HG02840 (cell line): ENCODE data around the gene BCL2.
"Not testable (repeated sequence)": the region's sequence is repeated elsewhere in the genome, so short reads cannot be mapped to it uniquely, and the experiment has no call there.

ENCODE experiments used
- ATAC-seq: cut with Tn5 transposase; IDR thresholded peaks from one replicate; pipeline ENCODE4 v1.9.1; 2021; ENCODE audit warnings: mild to moderate bottlenecking, moderate library complexity, moderate number of reproducible peaks; ENCODE audit not compliant: unreplicated experiment, low FRiP score

BCL2 gene

DNA sequence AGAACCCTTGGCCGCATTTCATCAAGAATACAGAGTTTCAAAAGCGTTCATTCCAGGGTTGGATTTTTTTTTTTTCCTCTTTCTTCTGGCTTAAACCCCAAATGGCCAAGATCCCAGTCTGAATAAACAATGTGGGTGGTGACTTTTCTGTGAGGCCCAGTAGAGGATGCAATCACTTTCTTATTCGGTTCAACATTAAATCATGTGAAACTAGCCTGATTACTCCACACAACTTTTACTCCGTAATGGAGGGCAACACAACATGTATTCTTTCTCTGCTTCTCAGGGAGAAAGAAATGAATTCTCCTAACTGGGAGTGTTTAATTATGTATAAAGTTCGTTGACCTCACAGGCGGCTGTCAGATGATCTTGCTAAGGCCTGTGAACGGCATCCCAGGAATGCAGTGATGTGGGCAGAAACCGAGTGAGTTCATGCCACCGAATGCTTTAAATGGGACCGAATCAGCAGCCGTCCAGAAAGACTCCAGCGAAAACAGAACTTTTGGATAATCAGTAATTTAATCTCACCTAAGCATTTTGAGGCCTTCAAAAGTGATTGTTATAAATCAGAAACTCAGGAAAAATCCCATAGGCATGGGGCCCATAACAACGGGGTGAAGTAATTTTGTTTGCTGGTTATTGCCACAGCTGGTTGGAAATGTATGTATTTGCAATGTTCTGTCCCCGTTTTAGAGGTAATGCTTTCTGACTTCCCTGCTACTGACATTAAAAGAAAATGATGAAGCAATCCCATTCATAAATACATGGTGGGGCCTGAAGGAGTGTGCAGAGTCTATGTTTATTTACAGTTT is 81.5 kb downstream of the BCL2 start:
- no peak for ATAC-seq

DNA sequence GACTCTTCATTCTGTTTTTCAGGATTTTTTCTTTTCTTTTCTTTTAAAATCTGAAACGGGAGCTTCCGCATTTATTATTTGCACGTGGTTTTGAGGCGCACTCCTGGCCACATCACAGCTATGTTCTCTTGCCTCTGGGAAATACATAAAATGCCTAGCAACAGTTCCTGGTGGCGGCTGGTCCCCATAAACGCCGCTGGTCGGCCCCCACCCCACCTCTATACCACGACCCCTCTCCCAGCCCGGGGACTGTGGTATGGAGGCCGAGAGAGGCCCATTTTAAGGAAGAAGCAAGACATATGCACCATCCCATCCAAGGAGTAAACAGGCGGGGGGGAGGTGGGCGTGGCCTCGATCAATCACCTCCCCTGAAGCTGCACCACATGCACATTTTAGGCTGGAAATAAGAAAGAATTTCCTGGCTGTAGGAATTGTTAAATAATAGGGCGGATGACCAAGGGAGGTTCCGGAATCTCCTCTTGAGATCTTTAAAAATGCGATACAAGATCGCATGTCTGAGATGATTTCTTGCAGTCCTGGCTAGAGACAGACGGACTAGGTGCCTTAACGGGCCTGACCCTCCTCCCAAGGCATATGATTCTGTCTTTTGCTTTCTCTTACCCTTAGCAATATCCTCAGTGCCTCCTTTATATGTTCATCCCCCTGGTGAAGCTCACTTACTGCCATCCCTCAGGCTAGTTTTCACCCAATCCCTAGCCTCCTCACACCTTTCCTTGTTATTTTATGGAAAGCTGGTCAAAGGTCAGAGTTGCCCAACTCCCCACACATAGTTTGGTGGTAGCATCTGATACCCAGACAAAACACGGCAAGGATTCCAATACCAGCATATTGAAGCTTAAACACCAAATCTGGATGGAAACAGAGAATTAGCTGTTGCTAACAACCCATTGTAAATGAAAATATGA is 82.4 kb downstream of the BCL2 start:
- no peak for ATAC-seq

DNA sequence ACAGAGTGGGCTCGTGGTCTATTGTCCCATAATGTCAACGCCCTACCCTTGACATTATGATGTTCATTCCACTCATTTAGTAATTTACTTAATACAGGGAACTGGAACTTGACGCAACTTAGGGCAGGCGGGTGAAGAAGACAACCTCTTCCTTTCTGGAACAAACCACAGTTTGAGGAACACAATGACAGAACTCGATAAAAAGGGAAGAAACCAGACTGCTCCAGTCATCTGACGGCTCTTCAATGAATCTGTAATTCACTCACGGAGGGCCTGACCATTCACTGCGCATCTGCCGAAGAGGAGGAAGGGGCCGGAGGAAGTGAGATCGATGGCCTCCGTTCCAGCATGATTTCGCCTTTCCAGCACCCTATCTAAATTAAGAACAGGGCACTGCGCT is 83.2 kb downstream of the BCL2 start:
- no peak for ATAC-seq

DNA sequence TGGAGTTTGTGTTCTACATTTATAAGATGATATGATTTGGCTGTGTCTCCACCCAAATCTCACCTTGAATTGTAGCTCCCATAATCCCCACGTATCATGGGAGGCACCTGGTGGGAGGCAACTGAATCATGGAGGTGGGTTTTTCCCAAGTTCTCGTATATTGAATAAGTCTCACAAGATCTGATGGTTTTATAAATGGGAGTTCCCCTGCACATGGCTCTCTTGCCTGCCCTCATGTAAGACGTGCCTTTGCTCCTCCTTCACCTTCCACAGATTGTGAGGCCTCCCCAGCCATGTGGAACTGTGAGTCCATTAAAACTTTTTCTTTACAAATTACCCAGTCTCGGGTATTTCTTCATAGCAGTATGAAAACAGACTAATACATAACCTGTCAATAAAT is 83.6 kb downstream of the BCL2 start:
- ATAC-seq: not testable (repeated sequence)

DNA sequence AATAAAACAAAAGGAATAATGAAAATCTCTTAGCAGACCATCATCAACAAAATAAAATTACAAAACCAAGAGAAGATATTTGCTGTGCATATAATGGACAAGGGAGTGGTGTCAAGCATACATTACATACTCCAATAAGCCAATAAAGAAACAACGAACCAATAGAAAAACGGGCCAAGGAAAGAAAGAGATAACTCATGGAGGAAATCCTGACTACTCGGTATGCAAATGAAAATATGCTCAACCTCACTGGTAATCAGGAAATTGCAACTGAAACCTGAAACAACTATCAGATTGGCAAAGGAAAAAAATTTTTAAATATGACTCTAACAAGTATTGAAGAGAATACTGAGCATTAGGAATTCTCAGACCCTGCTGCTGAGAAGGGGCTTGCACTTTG is 84.7 kb downstream of the BCL2 start:
- no peak for ATAC-seq

DNA sequence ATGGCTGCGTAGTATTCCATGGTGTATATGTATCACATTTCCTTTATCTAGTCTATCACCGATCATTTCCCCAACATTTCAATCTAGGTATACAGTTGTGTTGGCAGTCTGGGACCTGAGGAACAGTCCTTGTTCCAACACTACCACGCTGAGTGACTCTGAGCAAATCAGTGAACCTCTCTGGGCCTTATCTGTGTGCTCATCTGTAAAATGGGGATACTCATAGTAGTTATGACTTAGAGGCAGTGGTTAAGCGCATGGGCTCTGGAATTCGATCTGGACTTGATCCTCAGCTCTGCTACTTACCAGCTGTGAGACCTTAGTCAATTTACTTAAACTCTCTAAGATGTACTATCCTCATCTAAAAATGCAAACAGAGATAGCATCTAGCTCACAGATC is 85.1 kb downstream of the BCL2 start:
- no peak for ATAC-seq

DNA sequence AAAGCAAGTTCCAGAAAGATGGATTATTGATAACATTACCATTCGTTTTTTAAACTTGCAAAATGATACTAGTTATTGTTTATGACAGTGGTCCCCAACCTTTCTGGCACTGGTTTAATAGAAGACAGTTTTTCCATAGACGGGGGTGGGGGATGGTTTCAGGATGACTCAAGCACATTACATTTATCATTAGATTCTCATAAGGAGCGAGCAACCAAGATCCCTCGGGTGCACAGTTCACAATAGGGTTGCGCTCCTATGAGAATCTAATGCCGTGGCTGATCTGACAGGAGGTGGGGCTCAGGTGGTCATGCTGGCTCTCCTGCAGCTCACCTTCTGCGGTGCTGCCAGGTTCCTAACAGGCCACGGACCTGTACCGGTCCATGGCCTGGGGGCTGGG is 86.2 kb downstream of the BCL2 start:
- ATAC-seq: no peak

DNA sequence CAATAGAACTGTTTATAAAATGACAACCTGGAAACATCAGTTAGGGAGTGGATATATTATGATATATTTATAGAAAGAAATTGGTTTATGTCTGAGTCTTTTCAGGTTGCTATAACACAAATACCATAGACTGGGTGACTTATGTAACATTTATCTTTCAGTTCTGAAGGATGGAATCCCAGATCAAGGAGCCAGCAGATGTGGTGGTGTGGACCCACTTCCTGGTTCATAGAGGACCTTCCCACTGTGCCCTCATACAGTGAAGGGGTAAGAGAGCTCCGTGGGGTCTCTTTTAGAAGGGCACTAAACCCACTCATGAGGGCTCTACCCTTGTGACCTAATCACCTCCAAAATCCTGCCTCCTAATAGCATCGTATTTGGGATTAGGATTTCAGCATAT is 86.7 kb downstream of the BCL2 start:
- ATAC-seq: no peak

DNA sequence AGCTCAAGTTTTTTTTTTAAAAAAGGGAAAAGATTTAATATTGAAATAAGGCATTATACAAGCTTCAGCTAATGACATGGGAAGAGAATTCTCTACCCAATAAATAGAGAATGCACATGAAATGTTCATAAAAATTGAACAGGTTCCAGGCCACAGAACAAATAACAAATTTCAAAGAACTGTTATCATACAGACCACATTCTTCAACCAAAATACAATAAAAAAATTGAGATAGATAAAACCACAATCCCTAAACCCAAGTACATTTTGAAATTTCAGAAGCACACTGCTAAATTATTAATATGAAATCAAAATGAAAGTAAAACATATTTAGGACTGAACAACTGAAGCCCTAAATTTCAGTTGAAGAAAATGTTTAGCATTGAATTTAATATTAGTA is 89.6 kb downstream of the BCL2 start:
- no peak for ATAC-seq

DNA sequence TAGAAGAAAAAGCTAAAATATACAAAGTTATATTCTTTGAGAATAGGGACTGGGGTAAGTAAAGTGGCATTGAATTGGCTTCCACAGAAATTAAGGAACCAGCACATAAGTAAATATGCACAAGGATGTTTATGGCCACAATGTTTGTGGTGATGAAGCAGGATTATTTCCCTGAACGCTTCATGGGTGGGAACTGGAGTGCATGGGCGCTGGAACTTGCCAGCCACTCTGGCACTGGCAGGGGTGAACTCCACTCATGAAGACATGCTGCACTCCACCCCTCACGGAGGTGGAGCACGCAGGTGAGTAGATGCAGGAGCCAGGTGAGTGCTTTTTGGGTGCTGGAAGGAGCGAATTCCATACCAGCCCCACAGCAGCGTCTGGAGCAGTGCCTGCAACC is 94.1 kb downstream of the BCL2 start:
- ATAC-seq: no peak

DNA sequence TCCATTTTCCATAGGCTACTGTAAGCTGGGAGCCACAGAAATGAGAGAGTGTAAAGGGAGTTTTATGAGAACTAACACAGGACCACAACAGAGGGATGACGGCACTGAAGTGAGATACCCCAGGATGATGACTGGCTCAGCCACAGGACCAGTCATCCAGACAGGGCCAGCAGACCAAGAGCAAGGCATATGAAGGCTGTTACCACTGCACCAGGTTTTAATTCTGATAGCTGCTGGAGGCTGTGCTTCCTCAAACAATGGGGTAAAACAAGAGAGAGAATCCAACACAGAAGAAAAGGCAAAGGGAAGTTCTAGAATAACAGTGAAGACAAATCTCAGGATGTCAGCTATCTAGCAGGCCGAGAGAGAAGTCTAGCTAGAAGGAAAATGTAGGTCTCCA is 94.9 kb downstream of the BCL2 start:
- ATAC-seq: no peak

DNA sequence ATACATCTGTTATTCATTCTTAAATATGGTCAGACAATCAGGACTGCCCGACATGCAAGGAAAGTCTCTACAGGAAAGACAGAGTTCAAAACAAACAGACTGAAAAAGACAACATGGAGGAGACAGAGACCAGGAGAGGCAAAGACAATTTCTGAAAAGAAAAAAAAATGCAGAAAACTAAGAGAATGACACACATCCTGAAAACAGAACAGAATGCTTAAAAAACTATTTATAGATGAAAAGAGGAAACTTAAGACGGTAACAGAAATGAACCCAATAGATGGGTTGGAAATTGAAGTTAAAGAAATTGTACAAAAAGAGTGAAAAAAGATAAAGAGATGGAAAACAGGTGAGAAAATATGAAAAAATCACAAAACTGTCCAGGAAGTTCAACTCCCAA is 95.7 kb downstream of the BCL2 start:
- ATAC-seq: no peak

DNA sequence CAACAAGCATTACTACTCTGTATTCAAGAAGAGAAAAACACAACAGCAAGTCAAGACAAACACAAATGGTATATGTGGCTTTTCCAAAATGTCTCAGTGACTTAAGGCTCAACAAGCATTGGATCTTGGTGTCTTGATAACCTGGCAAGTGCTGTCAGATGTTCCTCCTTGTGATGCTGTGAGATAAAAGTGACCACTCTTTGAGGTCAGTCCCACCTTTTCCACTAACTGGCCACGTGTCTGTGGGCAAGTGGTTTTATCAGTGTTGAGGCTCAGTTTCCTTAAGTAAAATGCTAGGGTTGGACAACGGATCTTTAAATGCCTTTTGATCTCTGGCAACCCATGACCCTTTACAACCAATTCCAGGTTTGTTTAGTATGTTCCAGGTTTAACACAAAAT is 98.7 kb downstream of the BCL2 start:
- ATAC-seq: no peak

DNA sequence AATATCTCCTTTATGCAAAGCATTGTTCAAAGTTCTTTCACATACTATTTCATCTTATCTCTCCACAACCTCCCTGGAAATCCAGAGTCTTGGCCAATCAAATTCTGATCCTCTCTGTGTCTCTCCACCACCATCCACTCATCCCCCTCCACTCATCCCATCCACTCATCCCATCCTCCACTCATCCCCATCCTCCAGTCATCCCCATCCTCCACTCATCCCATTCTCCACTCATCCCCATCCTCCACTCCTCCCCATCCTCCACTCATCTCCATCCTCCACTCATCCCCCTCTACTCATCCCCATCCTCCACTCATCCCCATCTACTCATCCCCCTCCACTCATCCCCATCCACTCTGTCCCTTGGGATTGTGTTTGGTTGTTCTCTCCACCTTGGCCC is 101.1 kb downstream of the BCL2 start:
- ATAC-seq: no peak

DNA sequence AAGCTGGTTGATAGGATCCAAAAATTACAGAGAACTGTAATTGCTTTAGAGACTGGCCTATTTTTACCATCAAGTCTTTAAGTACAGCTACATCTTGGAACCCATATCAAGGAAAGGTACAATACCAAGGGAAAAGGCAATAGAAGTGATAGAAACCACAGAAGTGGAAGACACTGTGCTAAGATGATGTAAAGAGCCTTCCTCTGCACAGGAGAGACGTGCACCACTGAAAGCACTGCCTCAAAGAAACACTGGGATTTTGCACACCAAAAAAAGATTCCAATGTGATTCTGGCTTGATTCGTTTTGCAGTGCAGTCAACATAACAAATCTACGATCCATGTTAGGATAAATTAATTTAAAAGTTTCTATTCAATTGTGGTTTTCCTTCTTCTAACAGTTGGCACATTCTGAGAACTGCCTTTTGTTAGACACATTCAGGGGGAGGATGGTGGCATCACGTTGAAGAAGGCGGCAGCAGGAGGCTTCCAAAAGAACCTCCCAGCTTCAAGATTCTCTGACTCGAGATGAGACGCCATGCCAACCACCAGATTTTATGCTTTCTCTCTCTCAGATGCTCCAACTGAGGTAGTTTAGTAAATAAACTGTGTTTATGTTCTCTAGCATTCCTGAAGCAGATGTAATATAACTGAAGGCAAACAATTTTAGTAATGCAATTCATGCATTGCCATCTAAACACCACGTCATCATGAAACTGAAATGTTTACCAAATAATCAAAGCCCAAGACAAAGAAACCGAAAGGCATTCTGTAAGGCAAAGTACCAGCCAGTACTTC is 102.9 kb downstream of the BCL2 start:
- no peak for ATAC-seq

DNA sequence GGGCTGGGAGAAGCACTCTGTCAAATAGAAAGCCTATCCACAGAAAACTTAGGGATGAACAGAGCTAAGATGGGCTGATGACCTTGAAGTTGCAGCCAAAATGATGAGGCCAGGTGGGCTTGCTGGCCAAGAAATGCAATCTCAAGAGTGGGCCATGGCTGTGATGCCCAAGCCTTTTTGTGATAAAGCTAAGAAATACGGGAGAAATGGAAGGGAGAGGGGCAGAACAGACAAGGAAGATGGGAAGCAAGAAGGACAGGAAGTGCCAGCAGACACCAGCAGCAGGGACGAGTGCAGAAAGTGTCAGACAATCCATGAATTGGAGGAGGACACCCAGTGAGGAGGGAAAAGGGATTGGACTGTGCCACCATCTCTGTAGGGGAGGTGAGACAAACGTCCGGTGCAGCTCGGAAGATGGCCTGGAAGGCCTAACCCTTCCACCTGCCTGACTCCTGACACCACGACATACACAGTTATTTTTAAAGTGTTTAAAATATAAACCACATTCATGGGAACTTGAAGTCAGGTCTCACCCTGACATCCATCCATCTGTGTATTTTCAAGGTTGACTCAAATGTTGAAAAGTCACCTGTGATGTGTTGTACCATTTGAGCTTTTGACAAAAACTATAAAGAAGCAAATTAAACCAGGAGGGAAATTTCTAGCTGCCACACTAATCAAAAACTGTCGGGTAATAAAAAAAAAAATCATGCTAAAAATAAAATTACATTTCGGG is 105.5 kb downstream of the BCL2 start:
- ATAC-seq: no peak

DNA sequence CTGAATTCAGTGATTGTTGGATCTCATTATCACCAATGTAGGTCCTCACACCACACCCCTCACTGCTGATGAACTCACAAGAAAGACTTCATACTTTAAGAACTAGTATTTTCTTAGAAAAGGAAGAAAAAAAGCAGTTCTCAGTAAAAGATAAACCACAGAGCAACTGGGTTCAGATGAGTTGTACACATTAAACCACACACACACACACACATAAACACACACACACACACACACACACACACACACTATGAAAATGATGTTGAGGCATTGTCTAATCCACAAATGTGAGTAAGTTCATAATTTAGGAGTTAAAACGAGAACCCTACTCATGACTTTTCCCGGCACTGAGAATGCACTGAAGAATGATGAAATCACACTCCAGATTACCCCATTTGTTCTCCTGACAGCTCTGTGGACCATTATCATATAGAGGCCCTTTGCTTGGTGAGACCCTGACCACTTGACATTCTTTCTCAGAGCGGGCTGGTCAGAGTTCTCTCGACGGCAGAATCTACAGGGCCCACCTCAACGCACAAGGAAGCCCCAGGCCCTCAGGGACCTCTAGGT is 106.2 kb downstream of the BCL2 start:
- ATAC-seq: no peak

DNA sequence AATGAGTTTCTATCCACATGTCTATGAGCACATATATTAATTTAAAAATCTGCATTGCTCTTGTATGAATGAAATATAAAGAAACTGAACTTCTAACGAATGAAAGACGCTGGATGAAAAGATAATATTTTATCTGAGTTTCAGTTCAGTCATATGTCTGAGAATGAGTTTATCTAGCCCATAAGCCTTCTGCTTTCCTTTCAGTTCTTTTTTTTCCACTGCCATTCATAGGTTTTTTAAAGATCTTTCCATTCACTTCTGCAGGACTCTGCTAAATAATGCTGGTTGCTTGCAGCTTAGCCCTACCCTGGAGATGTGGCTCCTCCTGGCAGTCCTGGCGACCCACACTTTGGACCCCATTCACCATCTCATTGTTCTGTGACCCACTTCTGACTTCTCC is 109.0 kb downstream of the BCL2 start:
- no peak for ATAC-seq

DNA sequence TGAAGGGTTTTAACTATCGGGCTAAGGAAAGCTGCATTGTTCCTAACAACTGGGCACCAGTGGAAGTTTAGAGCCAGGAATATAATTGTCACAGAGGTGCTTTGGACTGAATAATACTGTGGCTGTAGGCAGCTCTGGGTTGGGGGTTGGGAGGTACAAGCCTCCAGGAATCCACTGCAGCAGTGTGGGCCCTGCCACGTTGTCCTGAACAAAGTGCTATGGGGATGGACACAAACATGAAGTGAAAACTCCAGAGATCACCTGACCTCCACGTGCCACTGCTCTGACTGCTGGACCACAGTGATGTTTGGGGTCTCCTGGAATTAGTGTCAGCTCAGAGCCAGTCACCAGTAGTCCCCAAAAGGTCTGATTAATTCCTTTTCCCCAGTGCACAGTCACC is 110.9 kb downstream of the BCL2 start:
- ATAC-seq: no peak

DNA sequence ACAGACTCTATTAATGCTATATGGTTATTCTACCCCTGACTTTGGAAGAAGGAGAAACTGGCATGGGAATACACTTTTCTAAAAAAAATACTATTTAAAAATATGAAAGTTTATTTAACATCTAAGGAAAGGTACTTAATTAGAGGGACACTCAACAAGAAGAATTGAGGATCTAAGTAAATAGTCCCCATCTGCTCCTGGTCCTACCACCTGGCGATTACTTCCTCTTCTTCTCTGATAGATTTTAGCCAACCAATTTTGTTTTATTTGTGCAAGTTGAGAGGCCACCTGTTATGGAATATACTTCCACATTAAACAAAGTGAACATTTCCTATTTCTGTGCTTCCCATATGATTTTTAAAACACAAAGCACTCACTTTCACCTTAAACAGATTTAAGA is 111.7 kb downstream of the BCL2 start:
- no peak for ATAC-seq
